Mesodermal cell (in vitro differentiated cells): ENCODE results near the gene BOLA2B. TPM values are rescaled to one million over a fixed set of nuclear protein-coding genes. Genes with fewer than 3 reads are reported as not detected.
A peak's percentile ranks its signal among the peaks of the same experiment; 100 is the strongest.
"Not testable (repeated sequence)": the region's sequence is repeated elsewhere in the genome, so short reads cannot be mapped to it uniquely, and the experiment has no call there.

Experiments
- H3K27ac ChIP-seq: 2 replicates; pipeline ENCODE4 v1.7.0; 2013; ENCODE audit warnings: mild to moderate bottlenecking, low read depth, low read length, moderate library complexity; ENCODE audit not compliant: severe bottlenecking
- H3K36me3 ChIP-seq: 2 replicates; pipeline ENCODE4 v1.7.1; 2013; ENCODE audit warnings: mild to moderate bottlenecking, low read length, moderate library complexity; ENCODE audit not compliant: control insufficient read depth, insufficient read depth
- H3K4me1 ChIP-seq: one replicate; pipeline ENCODE4 v1.7.1; 2013; ENCODE audit warnings: mild to moderate bottlenecking, low read length; ENCODE audit not compliant: insufficient read depth, control insufficient read depth, poor library complexity, severe bottlenecking
- H3K4me3 ChIP-seq: 2 replicates; pipeline ENCODE4 v1.7.0; 2013; ENCODE audit warnings: low read length, control low read depth, mild to moderate bottlenecking; ENCODE audit not compliant: insufficient read depth, poor library complexity, severe bottlenecking; ENCODE audit errors: extremely low read depth
- H3K9me3 ChIP-seq: 2 replicates; pipeline ENCODE4 v1.7.1; 2013; ENCODE audit warnings: mild to moderate bottlenecking, low read length, moderate library complexity; ENCODE audit not compliant: control insufficient read depth
- WGBS, 2 experiments: methylation state at CpG; one replicate each; pipeline ENCODE4 v1.1.5; 2013; ENCODE audit warnings: missing lambda C conversion rate in 2 of 2; ENCODE audit not compliant: insufficient coverage in 2 of 2; 5-methylcytosine and 5-hydroxymethylcytosine counted together
- polyA plus RNA-seq, 2 experiments: library from polyadenylated mRNA; stranded (reverse); fragments of 50-300 nt; gene quantifications; one replicate each; pipeline ENCODE4 v1.2.3, GENCODE V29; 2013

BOLA2B gene
- polyA plus RNA-seq (2013, experiment 1 of 2) = 78.4 TPM
- polyA plus RNA-seq (2013, experiment 2 of 2) = 65.3 TPM

DNA sequence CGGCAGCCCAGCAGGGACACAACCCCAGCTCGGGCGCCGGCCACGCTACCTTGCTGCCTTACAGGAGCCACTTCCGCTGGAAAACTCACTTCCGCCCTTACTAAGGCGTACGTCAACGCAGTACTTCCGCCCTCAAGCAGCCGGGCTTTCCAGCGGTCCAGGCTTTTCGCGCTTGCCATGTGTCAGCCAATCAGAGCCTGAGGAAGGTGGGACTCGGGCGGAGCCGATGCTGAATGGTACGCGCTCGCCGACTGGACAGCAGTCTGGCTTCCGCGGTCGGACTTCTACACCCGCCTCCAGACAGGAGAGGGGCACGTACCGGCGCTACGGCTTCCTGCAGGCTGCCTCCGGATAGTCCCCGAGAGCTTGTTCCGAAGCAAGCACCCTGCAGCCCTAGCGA is at the start of gene BOLA2B, which contains the start of gene SLX1A:
TSS of gene BOLA2B (minus strand) at position 52 of the 400 bp plus-strand sequence. CDS start 71 bp downstream, outside the sequence.
TSS of gene SLX1A (plus strand) at position 261 of the 400 bp plus-strand sequence. CDS start 210 bp downstream, outside the sequence.
- H3K36me3 ChIP-seq, H3K9me3 ChIP-seq, H3K27ac ChIP-seq, H3K4me1 ChIP-seq: not testable (repeated sequence)
- H3K4me3 ChIP-seq = peak within 1 kb of the TSS; percentile 32
- no CpG with 5 or more reads among the region's 34 CpGs for WGBS, 2 experiments

DNA sequence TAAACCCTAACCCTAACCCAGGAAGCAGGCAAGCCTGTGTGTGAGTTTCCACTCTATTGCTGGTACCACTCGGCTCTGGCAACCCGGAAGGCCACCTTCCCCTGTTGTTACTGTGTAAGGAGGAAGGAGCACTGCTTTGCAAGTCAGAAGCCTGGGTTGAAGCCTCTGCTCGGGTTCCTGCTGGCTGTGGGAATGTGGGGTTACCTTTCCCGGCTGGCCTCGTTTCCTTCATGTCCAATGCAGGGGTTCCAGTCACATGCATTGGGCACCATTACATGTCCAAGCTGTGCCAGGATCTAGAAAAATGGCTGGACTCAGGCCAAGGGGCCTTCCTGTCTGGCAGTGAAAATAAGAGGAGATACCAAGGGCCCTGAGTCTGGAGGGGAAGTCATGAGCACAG is 23.6 kb upstream of the BOLA2B start:
- not testable (repeated sequence) for H3K9me3 ChIP-seq, H3K27ac ChIP-seq, H3K36me3 ChIP-seq, H3K4me1 ChIP-seq, H3K4me3 ChIP-seq
- no CpG with 5 or more reads among the region's 5 CpGs for WGBS, 2 experiments

DNA sequence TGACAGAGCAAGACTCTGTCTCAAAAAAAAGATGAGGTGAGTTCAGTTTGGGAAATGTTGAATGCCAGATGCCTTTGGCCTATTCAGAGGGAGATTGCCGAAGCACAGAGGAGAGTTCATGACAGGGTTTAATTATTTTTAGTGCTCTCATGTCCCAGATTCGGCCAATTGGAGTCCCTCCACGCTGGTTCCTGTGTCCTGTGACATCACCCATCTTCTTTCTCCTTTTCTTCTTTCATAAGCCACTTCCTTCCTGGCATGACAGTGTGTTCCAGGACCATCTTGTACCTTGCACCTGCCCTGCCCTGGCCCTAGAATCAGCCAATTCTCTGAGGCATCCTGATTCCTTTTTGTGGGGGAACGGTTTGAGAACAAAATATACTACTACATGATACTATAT is 17.9 kb upstream of the BOLA2B start:
- H3K36me3 ChIP-seq, H3K9me3 ChIP-seq, H3K27ac ChIP-seq, H3K4me1 ChIP-seq, H3K4me3 ChIP-seq: not testable (repeated sequence)
- WGBS, 2 experiments = no CpG with 5 or more reads among the region's 4 CpGs

DNA sequence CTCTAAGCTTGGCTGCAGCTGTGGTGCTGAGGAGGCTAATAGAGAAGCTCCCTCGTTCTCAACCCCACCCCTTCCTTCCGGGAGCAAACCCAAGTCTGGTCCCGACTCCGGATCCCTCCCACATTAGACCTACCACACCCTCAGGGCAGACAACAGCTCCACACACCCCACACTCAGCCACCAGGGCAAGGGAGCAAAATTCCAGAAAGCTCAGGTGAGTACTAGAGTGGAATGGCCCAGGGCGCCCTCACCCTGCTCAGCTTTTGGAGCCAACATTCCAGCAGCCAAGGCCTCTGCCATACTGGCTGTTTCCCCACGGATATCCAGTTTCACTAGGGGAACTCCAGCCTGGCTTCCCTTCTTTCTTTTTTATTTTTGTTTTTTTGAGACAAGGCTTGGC is 15.6 kb upstream of the BOLA2B start:
- H3K4me1 ChIP-seq, H3K27ac ChIP-seq, H3K9me3 ChIP-seq, H3K4me3 ChIP-seq, H3K36me3 ChIP-seq: not testable (repeated sequence)
- no CpG with 5 or more reads among the region's 6 CpGs for WGBS, 2 experiments

DNA sequence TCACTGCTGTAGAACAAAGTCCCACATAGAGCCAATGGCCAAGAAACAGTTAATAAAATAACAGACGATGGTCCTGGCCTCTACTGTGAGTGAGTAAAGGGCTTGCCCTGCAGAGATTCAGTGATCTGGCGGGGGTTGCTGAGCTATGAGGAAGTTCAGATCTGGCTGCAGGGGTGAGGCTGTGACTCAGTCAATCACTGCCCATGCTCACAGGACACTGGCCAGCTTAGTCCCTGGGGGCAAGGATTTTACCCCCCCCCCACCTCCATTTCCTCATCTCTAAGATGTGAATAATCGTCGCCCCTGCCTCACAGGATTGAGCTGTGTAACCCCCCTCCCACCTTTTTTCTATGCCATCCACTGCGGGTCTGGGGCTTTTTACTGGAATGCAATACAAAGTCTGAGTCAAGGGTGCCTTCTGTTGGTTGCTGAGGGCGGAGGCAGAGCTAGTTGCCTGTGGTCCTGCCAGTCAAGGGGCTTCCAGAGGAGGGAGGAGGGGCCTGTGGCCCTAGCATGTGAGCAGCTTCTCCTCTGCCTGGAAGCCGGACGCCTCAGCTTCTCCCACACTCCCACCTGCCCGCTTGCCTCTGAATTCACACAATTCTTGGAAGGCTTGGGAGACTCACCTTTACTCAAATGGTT is 13.7 kb upstream of the BOLA2B start:
- WGBS, 2 experiments = no CpG with 5 or more reads among the region's 9 CpGs
- H3K4me1 ChIP-seq, H3K4me3 ChIP-seq, H3K9me3 ChIP-seq, H3K36me3 ChIP-seq, H3K27ac ChIP-seq: not testable (repeated sequence)

DNA sequence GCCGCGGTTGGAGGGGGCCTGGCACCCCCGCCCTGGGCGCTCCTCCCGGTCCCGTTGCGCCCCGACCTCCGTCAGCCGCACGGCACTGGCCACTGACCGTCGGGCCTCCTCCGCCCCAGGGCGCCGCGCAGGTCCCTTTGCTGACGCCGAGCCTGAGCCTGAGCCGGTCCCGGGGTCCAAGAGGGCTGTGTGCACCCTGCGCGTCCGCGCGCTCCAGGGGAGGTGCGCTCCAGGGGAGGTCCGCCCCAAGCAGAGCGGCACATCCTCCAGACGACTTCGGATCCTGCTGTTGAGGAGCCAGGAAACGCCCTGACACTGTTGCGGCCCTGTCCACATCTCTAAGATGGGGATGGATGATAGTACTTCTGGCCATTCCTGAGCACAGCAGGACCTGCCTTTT is 12.8 kb upstream of the BOLA2B start:
- H3K4me3 ChIP-seq = peak overlapping the region; percentile 31
- H3K4me1 ChIP-seq, H3K27ac ChIP-seq, H3K9me3 ChIP-seq, H3K36me3 ChIP-seq: not testable (repeated sequence)
- WGBS, 2 experiments = no CpG with 5 or more reads among the region's 33 CpGs

DNA sequence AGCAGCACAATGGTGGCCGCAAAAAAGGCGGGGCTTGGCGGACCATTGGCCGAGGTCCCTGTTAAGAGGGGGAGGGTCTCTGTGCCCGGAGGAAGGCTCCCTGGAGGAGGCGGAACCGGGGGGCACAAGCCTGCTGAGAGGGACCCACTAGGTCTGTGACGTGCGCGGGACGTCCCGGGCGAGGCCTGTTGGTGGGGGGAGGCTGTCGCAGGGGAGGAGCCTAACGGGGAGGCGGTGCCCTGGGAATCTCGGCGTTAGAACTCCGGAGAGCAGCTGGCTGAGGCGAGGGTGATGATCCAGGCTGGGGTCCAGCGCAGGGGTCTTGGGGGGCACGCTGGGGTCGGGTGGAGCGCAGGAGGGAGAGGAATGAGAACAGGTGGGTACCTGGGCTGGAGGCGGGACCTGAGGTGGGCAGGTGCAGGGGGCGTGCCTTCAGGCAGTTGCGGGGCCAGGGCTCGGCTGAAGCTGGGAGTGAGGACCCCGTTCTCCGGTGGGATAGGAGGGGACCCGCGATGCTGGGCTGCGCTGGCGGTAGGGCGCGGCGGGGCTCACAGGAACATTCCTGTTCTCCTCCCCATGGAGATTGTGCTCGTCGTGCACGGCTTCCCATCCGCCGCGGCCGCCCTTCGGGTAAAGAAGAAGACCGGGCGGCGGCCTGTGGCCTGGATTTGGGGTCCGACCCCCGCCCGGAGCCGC is 12.2 kb upstream of the BOLA2B start:
- not testable (repeated sequence) for H3K27ac ChIP-seq, H3K36me3 ChIP-seq, H3K4me1 ChIP-seq, H3K9me3 ChIP-seq
- WGBS, 2 experiments = 1% methylated on average over 7 of the region's 52 CpGs; no CpG with 5 or more reads in 1 of the 2 experiments
- peak overlapping the region; percentile 31 for H3K4me3 ChIP-seq

DNA sequence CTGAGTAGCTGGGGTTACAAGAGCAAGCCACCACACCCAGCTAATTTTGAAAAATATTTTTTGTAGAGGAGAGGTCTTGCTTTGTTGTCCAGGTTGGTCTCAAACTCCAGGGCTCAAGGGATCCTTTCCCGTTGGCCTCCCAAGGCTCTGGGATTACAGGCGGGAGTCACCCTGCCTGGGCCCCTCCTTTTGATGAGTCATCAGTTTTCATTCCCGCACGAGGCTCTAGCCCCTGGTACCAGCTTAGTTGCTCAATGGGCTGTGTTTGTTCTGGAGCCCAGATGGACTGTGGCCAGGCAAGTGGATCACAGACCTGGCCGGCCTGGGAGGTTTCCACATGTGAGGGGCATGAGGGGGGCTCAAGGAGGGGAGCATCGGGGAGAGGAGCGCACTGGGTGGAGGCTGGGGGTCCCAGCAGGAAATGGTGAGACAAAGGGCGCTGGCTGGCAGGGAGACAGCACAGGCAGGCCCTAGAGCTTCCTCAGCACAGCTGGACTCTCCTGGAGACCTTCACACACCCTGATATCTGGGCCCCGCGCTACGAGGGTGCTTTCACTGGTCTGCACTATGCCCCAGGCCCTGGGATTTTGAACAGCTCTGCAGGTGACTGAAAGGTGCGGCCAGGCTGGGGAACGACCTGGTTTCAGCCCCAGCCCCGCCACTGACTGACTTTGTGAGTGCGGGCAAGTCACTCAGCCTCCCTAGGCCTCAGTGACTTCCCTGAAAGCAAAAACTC is 6.3 kb upstream of the BOLA2B start:
- H3K4me3 ChIP-seq, H3K36me3 ChIP-seq, H3K27ac ChIP-seq, H3K4me1 ChIP-seq, H3K9me3 ChIP-seq: not testable (repeated sequence)
- WGBS, 2 experiments = no CpG with 5 or more reads among the region's 15 CpGs

DNA sequence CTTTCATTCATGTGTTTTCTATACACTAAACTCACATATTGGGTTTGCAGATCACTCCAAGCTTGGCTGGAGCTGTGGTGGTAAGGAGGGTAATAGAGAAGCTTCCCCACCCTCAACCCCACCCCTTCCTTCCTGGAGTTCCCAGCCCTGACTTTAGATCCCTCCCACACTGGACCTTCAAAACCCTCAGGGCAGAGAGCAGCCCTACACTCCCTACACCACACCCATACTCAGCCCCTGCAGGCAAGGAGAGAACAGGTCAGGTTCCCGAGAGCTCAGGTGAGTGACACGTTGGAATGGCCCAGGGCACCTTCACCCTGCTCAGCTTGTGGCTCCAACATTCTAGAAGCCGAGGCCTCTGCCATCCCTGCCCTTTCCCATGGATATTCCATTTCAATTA is 5.6 kb upstream of the BOLA2B start, which contains the start of gene SULT1A3:
TSS of gene SULT1A3 (plus strand) at position 207 of the 400 bp plus-strand sequence. CDS start 1,474 bp downstream, outside the sequence.
- not testable (repeated sequence) for H3K4me1 ChIP-seq, H3K36me3 ChIP-seq, H3K27ac ChIP-seq, H3K4me3 ChIP-seq, H3K9me3 ChIP-seq
- no CpG with 5 or more reads among the region's 3 CpGs for WGBS, 2 experiments

DNA sequence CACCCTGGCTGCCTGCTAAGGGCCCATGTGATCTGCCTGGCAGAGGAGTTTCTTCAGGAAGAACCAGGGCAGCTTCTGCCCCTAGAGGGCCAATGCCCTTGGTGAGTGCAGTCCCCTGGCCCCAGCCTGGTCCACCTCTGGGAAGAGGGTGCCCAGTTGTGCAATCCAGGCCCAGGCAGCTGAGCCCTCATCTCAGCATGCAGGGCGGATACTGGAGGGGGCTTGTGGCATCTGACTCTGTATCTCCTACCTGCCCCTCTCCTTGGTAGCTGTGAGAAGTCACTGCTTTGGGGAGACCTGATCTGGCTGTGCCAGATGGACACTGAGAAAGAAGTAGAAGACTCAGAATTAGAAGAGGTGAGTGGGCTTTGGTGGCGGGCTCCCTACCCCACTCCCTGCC is 3.5 kb upstream of the BOLA2B start:
- not testable (repeated sequence) for H3K4me1 ChIP-seq, H3K9me3 ChIP-seq, H3K27ac ChIP-seq, H3K4me3 ChIP-seq, H3K36me3 ChIP-seq
- no CpG with 5 or more reads among the region's 2 CpGs for WGBS, 2 experiments
